HG02943 (cell line): Measurements from ENCODE around the gene ZNF14.
"Not testable (repeated sequence)": the region's sequence is repeated elsewhere in the genome, so short reads cannot be mapped to it uniquely, and the experiment has no call there.

Source experiments
- ATAC-seq: cut with Tn5 transposase; IDR thresholded peaks from one replicate; pipeline ENCODE4 v1.9.1; 2021; ENCODE audit warnings: mild to moderate bottlenecking, low read depth, moderate library complexity; ENCODE audit not compliant: unreplicated experiment

The ZNF14 gene

DNA sequence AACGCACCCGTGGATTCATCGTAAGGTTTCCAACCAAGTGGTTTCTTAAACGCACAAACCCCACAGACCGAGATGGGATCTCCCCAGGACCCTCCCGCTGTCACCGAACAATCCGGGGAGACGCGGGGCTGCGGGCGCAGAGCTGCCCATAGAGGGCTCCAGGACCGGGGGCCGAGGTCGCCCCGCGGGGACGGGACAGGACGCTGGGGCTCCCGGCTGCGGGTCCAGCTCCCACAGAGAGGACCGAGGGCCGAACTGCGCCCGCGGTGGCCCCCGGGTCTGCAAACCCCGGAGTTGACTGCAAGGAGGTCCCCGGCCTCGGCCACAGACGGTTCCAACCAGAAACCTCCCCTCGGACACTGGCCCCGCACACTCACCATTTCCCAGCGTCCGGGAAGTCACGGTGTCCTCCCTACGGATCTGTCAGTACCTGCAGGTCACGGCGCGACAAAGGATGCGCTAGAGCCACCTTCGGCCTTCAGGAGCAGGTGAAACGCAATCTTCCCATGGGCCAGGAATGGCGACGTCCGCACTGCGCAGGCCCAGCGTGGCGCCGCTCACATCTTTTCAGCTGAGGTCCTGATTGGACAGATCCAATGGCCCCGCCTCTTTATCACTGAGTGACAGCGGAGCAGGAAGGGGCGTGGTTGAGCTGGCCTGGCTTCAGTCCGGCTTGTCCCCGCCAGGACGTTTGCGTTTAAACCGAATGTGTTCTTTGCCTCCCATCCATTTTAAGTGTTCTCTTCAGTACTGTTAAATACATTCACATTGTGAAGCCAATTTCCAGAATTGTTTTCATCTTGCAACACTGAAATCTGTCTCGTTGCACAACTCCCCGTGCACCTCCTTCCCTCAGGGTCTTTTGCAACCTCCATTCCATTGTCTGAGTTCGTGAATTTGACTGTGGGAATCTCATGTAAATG is at the start of gene ZNF14:
Gene ZNF14 (minus strand): TSS at position 534 of the 923 bp plus-strand sequence. CDS start 154 bp downstream, at position 380.
- peak; percentile 98 for ATAC-seq

DNA sequence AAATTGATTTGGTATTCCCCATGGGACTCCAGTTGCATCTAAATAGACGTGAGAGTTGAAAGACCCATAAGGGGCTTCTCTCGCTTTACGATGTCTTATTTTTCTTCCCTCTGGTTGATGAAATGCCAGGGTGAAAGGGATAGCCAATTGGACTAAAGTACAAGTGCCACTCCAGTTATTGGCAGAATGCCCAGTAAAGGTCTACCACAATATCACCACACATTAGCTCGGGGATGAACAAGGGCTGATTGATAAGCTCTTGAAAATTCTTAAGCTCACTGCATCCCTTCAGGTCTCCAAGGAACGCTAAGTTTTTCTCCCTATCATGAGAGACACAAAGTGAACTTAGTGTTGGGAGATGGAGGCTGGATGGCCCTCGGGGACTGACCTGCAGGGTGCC is 48.9 kb upstream of the ZNF14 start:
- not testable (repeated sequence) for ATAC-seq

DNA sequence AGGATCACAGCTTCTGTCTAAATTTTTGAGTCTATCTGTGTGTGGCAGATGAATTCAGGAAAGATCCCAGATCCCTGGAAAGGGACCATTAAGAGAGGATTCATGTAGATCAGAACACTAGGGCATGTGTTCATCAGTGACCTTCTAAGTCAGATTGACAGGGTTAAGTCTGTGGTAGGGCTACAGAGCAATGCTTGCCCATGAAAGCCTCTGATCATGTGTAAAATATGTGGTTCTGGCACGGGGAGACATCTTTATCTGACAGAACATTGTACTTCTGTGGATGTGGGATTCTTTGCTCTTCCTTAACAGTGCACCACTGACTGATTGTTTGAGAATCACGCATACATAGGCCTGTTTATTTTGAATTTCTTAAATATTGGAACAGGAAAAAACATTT is 45.8 kb upstream of the ZNF14 start:
- ATAC-seq: no peak

DNA sequence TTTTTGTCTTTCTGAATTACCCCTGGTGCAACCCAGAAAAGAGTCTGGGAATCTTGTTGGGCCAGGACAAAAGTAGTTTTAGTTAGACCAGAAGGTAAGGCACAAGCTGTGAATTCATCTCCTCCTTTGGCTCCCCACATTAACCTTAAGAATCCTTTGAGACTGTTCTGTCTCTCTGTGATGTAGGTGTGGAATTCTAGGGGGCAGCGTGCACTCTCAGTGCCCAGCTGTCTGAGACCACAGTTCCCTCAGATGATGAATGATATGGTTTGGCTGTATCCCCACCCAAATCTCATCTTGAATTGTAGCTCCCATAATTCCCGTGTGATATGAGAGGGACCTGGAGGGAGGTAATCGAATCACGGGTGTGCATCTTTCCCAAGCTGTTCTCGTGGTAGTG is 44.8 kb upstream of the ZNF14 start:
- ATAC-seq: no peak

- ATAC-seq: peak; percentile 97
Observed at GRCh38 chr19:19776206-19777008, 43.5 kb upstream of the ZNF14 start.

- no peak for ATAC-seq
Observed at GRCh38 chr19:19775891-19776205, 42.9 kb upstream of the ZNF14 start.

- ATAC-seq: no peak
Observed at GRCh38 chr19:19774354-19775033, 41.6 kb upstream of the ZNF14 start.

- not testable (repeated sequence) for ATAC-seq
Observed at GRCh38 chr19:19771963-19772362, 39.1 kb upstream of the ZNF14 start.

- not testable (repeated sequence) for ATAC-seq
Observed at GRCh38 chr19:19769971-19770370, 37.1 kb upstream of the ZNF14 start.

DNA sequence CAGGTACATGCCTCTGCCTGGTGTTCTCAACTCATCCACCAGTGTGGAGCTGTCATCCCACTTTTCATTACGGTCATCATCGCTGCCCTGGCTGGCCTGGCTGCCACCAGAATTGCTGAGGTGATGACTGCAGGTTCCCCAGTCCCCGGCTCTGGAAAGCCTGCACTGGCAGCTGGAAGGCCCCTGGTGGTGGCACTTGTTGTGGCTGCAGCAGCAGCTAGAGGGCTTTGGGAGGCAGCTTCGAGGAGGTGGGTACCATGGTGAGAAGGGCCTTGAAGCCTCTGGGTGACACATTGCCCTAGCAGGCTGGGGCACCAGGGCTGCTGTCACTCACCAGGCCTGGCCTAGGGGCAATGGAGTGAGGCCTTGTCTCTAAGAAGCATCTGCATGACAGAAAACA is 25.3 kb upstream of the ZNF14 start:
- no peak for ATAC-seq

GRCh38 chr19:19752760-19753403 is 20.0 kb upstream of the ZNF14 start:
- ATAC-seq: no peak

- ATAC-seq: no peak
Observed at GRCh38 chr19:19751846-19752245, 18.9 kb upstream of the ZNF14 start.

DNA sequence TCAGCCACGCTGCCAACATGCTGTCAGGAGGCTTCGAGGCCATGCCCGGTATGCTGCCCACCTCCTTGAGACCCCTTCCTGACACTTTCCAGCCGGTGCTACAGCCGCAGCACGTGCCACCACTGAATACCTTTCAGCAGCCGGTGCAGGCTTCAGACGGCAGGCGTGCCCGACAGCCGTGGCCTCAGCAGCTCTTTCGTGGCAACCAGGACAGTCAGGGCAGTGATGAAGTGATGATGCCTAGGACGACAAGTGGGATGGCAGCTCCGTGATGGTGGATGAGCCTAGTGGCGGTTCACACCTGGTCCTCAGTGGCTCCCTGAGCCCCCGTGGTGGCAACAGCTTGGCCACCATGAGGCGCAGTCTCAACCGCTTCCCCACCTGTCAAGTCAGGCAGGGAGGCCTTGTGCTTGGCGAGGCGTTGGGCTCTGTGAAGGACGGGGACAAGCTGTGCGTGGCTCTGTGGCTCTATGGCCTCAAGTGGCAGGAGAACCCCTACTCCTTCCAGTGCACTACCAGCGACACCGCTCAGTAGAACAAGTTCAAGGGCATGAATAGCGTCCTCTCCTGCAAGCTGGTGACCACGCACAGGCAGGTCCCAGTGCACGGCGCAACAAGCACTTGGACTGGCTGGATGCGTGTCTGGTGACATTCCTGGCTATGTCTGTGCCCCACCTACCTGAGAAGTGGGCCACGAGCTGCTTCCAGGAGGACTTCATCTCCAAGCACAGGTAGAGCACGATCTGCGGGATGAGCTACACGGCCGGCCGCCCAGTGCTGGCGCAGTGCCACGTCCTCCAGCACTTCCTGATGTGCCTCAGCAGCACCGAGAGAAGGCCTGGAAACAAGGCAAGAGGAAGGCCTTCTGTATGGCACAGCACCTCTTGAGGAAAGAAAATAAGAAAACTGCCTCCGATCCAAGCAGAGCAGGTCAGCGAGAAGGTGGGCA is 18.2 kb upstream of the ZNF14 start:
- ATAC-seq: no peak

- no peak for ATAC-seq
Observed at GRCh38 chr19:19749908-19750841, 17.3 kb upstream of the ZNF14 start.

GRCh38 chr19:19749117-19749907 is 16.4 kb upstream of the ZNF14 start:
- no peak for ATAC-seq

- no peak for ATAC-seq
Observed at GRCh38 chr19:19748249-19748938, 15.5 kb upstream of the ZNF14 start.
